H1 (cell line): ENCODE measurements around the gene GLG1. TPM values are rescaled to one million over a fixed set of nuclear protein-coding genes. Genes with fewer than 3 reads are reported as not detected.

Source experiments
- CTCF ChIA-PET: fragments of 300-600 bp; sonication (Branson Sonifier 250); formaldehyde crosslinking; loops from one replicate; lab custom pipeline; 2021; ENCODE audit not compliant: partially characterized antibody; lab: Charles Lee
- POLR2A ChIA-PET: fragments of 300-600 bp; sonication (Branson Sonifier 250); formaldehyde crosslinking; loops from one replicate; lab custom pipeline; 2021; ENCODE audit warnings: inconsistent platforms; ENCODE audit not compliant: partially characterized antibody; lab: Charles Lee
- DNase-seq, 2 experiments: peaks; one replicate each; pipeline versions ENCODE4 v3.0.0 to v3.0.0-alpha.2; 2010 to 2022; ENCODE audit warnings: low spot score in 2 of 2, low read depth in 1 of 2, mixed read lengths in 1 of 2
- FAIRE-seq: peaks from 2 replicates; lab custom pipeline; 2011; peaks lifted over from hg19 to GRCh38; lab: Jason Lieb, UNC
- H2AFZ ChIP-seq: 2 replicates; pipeline ENCODE4 v1.8.1; 2012; ENCODE audit warnings: low read length, inconsistent platforms
- H2AK5ac ChIP-seq: 2 replicates; pipeline ENCODE4 v1.6.1; 2013; ENCODE audit warnings: low read depth, low read length
- H2BK120ac ChIP-seq: replicated peaks from 2 replicates; pipeline ENCODE3; 2013; ENCODE audit warnings: low read depth, low read length, inconsistent platforms
- H2BK12ac ChIP-seq: 2 replicates; pipeline ENCODE4 v1.6.1; 2013; ENCODE audit warnings: low read depth, low read length
- H2BK15ac ChIP-seq: 2 replicates; pipeline ENCODE4 v1.6.1; 2013; ENCODE audit warnings: low read length
- H2BK20ac ChIP-seq: 2 replicates; pipeline ENCODE4 v1.6.1; 2013; ENCODE audit warnings: low read length
- H2BK5ac ChIP-seq: 2 replicates; pipeline ENCODE4 v1.6.1; 2013; ENCODE audit warnings: low read depth, low read length
- H3K14ac ChIP-seq: 2 replicates; pipeline ENCODE4 v1.6.1; 2013; ENCODE audit warnings: inconsistent platforms; ENCODE audit not compliant: insufficient read length
- H3K18ac ChIP-seq: 2 replicates; pipeline ENCODE4 v1.6.1; 2013; ENCODE audit warnings: low read length; ENCODE audit errors: extremely low read depth
- H3K23ac ChIP-seq: 2 replicates; pipeline ENCODE4 v1.6.1; 2013; ENCODE audit warnings: inconsistent platforms; ENCODE audit not compliant: insufficient read length
- H3K23me2 ChIP-seq: 2 replicates; pipeline ENCODE4 v1.6.1; 2013; ENCODE audit warnings: low read depth, low read length
- H3K27ac ChIP-seq: 2 replicates; pipeline ENCODE4 v1.6.1; 2011; ENCODE audit warnings: low read depth, low read length, inconsistent platforms
- H3K27me3 ChIP-seq, 4 experiments: replicated peaks in 1 of 4; 1 replicate in 1 of 4; 2 replicates in 3 of 4; pipeline versions ENCODE4 v1.6.1 to v1.8.1; 2011 to 2013; ENCODE audit warnings: low read length in 3 of 4, mild to moderate bottlenecking in 3 of 4, inconsistent platforms in 2 of 4, mixed read lengths in 2 of 4, moderate library complexity in 1 of 4; ENCODE audit not compliant: control insufficient read depth in 3 of 4, insufficient read depth in 3 of 4; ENCODE audit errors: extremely low read depth in 1 of 4
- H3K36me3 ChIP-seq, 4 experiments: 2 replicates each; pipeline versions ENCODE4 v1.6.1 to v1.8.1; 2011 to 2013; ENCODE audit warnings: mild to moderate bottlenecking in 4 of 4, low read length in 3 of 4, moderate library complexity in 2 of 4, control low read depth in 1 of 4, inconsistent platforms in 1 of 4; ENCODE audit not compliant: insufficient read depth in 4 of 4, control insufficient read depth in 2 of 4
- H3K4ac ChIP-seq: replicated peaks from 2 replicates; pipeline ENCODE3; 2013; ENCODE audit warnings: low read length, low read depth, mixed read lengths, inconsistent platforms; ENCODE audit not compliant: insufficient read length
- H3K4me1 ChIP-seq, 4 experiments: replicated peaks in 1 of 4; 1 replicate in 1 of 4; 2 replicates in 3 of 4; pipeline versions ENCODE4 v1.6.1 to v1.8.1; 2011 to 2013; ENCODE audit warnings: low read length in 3 of 4, inconsistent platforms in 2 of 4, mixed read lengths in 1 of 4; ENCODE audit not compliant: insufficient read depth in 4 of 4, control insufficient read depth in 3 of 4
- H3K4me2 ChIP-seq, 2 experiments: 2 replicates each; pipeline versions ENCODE4 v1.6.1 to v1.8.1; 2011 to 2013; ENCODE audit warnings: low read depth in 2 of 2, low read length in 2 of 2, control low read depth in 1 of 2, inconsistent platforms in 1 of 2, mild to moderate bottlenecking in 1 of 2; ENCODE audit not compliant: insufficient read depth in 1 of 2
- H3K4me3 ChIP-seq, 4 experiments: fragments of 200-600, 300-600 bp in 1 of 4; sonication (generic), shearing (Covaris generic), sonication (Bioruptor Twin) in 1 of 4; 2 replicates each; pipeline versions ENCODE4 v1.5.1 to v1.8.1; 2011 to 2016; ENCODE audit warnings: low read length in 4 of 4, low read depth in 3 of 4, control low read depth in 2 of 4, inconsistent platforms in 2 of 4, mild to moderate bottlenecking in 2 of 4, mixed read lengths in 1 of 4, moderate library complexity in 1 of 4; ENCODE audit not compliant: insufficient read depth in 2 of 4; ENCODE audit errors: extremely low read depth in 1 of 4
- H3K56ac ChIP-seq: replicated peaks from 2 replicates; pipeline ENCODE3; 2013; ENCODE audit warnings: low read depth, mild to moderate bottlenecking, mixed read lengths, low read length, inconsistent platforms; ENCODE audit not compliant: insufficient read length
- H3K79me1 ChIP-seq: 2 replicates; pipeline ENCODE4 v1.6.1; 2013; ENCODE audit warnings: low read depth, low read length, control low read depth
- H3K79me2 ChIP-seq, 2 experiments: 2 replicates each; pipeline versions ENCODE4 v1.6.1 to v1.8.1; 2012 to 2013; ENCODE audit warnings: low read length in 2 of 2, mild to moderate bottlenecking in 2 of 2, inconsistent platforms in 1 of 2; ENCODE audit not compliant: insufficient read depth in 2 of 2, control insufficient read depth in 1 of 2
- H3K9ac ChIP-seq, 4 experiments: replicated peaks in 1 of 4; 1 replicate in 1 of 4; 2 replicates in 3 of 4; pipeline versions ENCODE4 v1.6.1 to v1.8.1; 2011 to 2013; ENCODE audit warnings: low read depth in 3 of 4, low read length in 3 of 4, control low read depth in 2 of 4, mild to moderate bottlenecking in 2 of 4, moderate library complexity in 2 of 4, inconsistent platforms in 1 of 4; ENCODE audit errors: extremely low read depth in 1 of 4
- H3K9me3 ChIP-seq, 2 experiments: 2 replicates each; pipeline versions ENCODE4 v1.6.1 to v1.8.1; 2012 to 2013; ENCODE audit warnings: mild to moderate bottlenecking in 2 of 2, moderate library complexity in 2 of 2, control low read depth in 1 of 2, inconsistent platforms in 1 of 2, low read depth in 1 of 2, low read length in 1 of 2, mixed read lengths in 1 of 2; ENCODE audit not compliant: insufficient read depth in 2 of 2
- H4K20me1 ChIP-seq, 2 experiments: replicated peaks in 1 of 2; 2 replicates each; pipeline versions ENCODE3 to v1.8.1; 2011 to 2013; ENCODE audit warnings: inconsistent platforms in 2 of 2, low read length in 2 of 2, mild to moderate bottlenecking in 1 of 2; ENCODE audit not compliant: insufficient read depth in 2 of 2, control insufficient read depth in 1 of 2
- H4K5ac ChIP-seq: 2 replicates; pipeline ENCODE4 v1.6.1; 2013; ENCODE audit warnings: low read length, low read depth, mixed read lengths, inconsistent platforms; ENCODE audit not compliant: insufficient read length
- H4K8ac ChIP-seq: 2 replicates; pipeline ENCODE4 v1.8.0; 2013; ENCODE audit warnings: mild to moderate bottlenecking, moderate library complexity, low read length, inconsistent platforms; ENCODE audit not compliant: insufficient read depth; ENCODE audit errors: extremely low read depth
- H4K91ac ChIP-seq: replicated peaks from 2 replicates; pipeline ENCODE3; 2013; ENCODE audit warnings: low read length, mixed read lengths, inconsistent platforms; ENCODE audit not compliant: insufficient read length
- CREB1 ChIP-seq: IDR thresholded peaks from 2 replicates; pipeline ENCODE4 v1.6.1; 2012; ENCODE audit warnings: inconsistent platforms
- KDM4A ChIP-seq: IDR thresholded peaks from one replicate; pipeline ENCODE4 v1.7.1; 2012; ENCODE audit warnings: low read depth, mild to moderate bottlenecking, moderate library complexity, low read length, inconsistent platforms; ENCODE audit not compliant: severe bottlenecking
- POU5F1 ChIP-seq: IDR thresholded peaks from 2 replicates; pipeline ENCODE4 v1.6.1; 2011; ENCODE audit warnings: low read depth, mild to moderate bottlenecking, low read length, moderate library complexity
- SP2 ChIP-seq: IDR thresholded peaks from 2 replicates; pipeline ENCODE4 v1.6.1; 2012; ENCODE audit warnings: mild to moderate bottlenecking, low read length, inconsistent platforms
- WGBS, 2 experiments: shearing (Covaris generic) in 1 of 2; methylation state at CpG; one replicate each; pipeline versions ENCODE4 v1.1.6 to v1.1.7; 2013 to 2015; ENCODE audit warnings: low lambda C conversion rate in 2 of 2, mixed read lengths in 2 of 2, inconsistent platforms in 1 of 2, low coverage in 1 of 2, missing lambda C conversion rate in 1 of 2; ENCODE audit not compliant: insufficient replicate concordance in 2 of 2, insufficient coverage in 1 of 2, insufficient read length in 1 of 2; ENCODE audit errors: extremely low coverage in 1 of 2, missing lambda C conversion rate in 1 of 2; 5-methylcytosine and 5-hydroxymethylcytosine counted together
- polyA plus RNA-seq, 7 experiments: library from polyadenylated mRNA; depleted of rRNA in 3 of 7; stranded (reverse) in 5 of 7; unstranded in 2 of 7; fragments of >200 nt in 5 of 7; fragments of 200-250 nt in 2 of 7; gene quantifications; 1 replicate in 5 of 7; 2 replicates in 1 of 7; 4 replicates in 1 of 7; pipeline versions ENCODE4 v1.2.1 to v1.2.3, GENCODE V29; 2011 to 2013; ENCODE audit warnings: missing spikeins in 2 of 7, mixed read lengths in 2 of 7
- total RNA-seq: library from RNA; stranded (reverse); fragmentation: NEBNext Ultra II Directional; extraction: Animal tissue kit (Norgen Biotek cat#: 25700); gene quantifications from 2 replicates; pipeline ENCODE4 v1.2.1, GENCODE V29; 2021
- TF ChIP-seq, protein P1 (sequence below): IDR thresholded peaks from 2 replicates; pipeline ENCODE4 v1.6.1; 2011; ENCODE audit warnings: low read depth, mild to moderate bottlenecking, low read length; ENCODE audit not compliant: insufficient read depth
- TF ChIP-seq, protein P2 (sequence below): IDR thresholded peaks from 2 replicates; pipeline ENCODE4 v1.6.1; 2012; ENCODE audit warnings: inconsistent platforms

Gene GLG1
- total and polyA plus RNA-seq, 2 of the 8 experiments (the other 6 are each of a cell fraction or from before 2014, with no cell fraction given), result 53.4 to 139 TPM

DNA sequence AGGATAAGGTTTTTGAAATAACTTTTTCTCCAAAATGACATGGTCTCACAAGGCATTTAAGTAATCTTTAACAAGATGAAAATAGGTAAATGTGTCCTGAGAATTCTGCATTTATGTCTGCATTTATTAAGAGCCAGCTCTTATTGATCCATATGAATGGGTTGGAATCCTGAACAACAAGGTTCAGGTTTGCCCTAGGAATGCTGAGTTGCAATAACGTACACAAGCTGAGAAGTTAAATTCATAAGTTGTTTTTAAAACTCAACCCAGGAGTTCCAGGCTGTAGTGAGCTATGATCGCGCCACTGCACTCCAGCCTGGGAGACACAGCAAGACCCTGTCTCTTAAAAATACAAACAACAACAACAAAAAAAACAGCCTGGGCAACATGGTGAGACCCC is 28.1 kb downstream of the GLG1 start:
- DNase-seq (no peak), FAIRE-seq (no peak)
- no peaks in the 10 kb centered on the region for H3K36me3 ChIP-seq
- no peak overlapping the region for H4K5ac ChIP-seq
- H3K56ac ChIP-seq, result no peak overlapping the region
- no peak overlapping the region for H2BK12ac ChIP-seq
- H3K27ac ChIP-seq, result no peak overlapping the region
- no peak overlapping the region for H3K4me3 ChIP-seq
- no peak overlapping the region for H3K14ac ChIP-seq
- H3K4ac ChIP-seq, result no peak overlapping the region
- no peak overlapping the region for H2BK20ac ChIP-seq
- H3K23me2 ChIP-seq, result no peaks in the 10 kb centered on the region
- no peak overlapping the region for H2BK15ac ChIP-seq
- peaks cover 2% of the 10 kb centered on the region for H3K79me1 ChIP-seq
- H3K79me2 ChIP-seq, result peaks cover 7 to 93% of the 10 kb centered on the region in 2 experiments
- POLR2A ChIA-PET, result interaction anchor here (0.6 to 1.3 kb wide), 3 partner anchors 10 to 60 kb away, joined by 3 to 4 read pairs (median 3); partner anchors contain the start of gene GLG1
- no peak overlapping the region for H3K18ac ChIP-seq
- no peaks in the 10 kb centered on the region for H3K9me3 ChIP-seq
- TF ChIP-seq, protein P1, sequence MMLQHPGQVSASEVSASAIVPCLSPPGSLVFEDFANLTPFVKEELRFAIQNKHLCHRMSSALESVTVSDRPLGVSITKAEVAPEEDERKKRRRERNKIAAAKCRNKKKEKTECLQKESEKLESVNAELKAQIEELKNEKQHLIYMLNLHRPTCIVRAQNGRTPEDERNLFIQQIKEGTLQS, result no peak
- TF ChIP-seq, protein P2, sequence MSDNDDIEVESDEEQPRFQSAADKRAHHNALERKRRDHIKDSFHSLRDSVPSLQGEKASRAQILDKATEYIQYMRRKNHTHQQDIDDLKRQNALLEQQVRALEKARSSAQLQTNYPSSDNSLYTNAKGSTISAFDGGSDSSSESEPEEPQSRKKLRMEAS, result no peak
- TF ChIP-seq SP2 (no peak), KDM4A (no peak), CREB1 (no peak), POU5F1 (no peak)
- no peak overlapping the region for H2AFZ ChIP-seq
- H3K9ac ChIP-seq, result no peak overlapping the region
- H2BK5ac ChIP-seq, result no peak overlapping the region
- peaks cover 2 to 12% of the 10 kb centered on the region in 2 experiments for H4K20me1 ChIP-seq
- peaks cover 0 to 2% (median 0%) of the 10 kb centered on the region in 4 experiments; a peak in 1 of 7 replicates for H3K4me1 ChIP-seq
- CTCF ChIA-PET, result no interaction called here
- H4K91ac ChIP-seq, result no peak overlapping the region
- no peak overlapping the region for H2BK120ac ChIP-seq
- H3K27me3 ChIP-seq, result no peaks in the 10 kb centered on the region
- H3K4me2 ChIP-seq, result no peak overlapping the region
- H4K8ac ChIP-seq, result no peak overlapping the region
- no peak overlapping the region for H2AK5ac ChIP-seq
- no peak overlapping the region for H3K23ac ChIP-seq
- 88% methylated on average over 3 of the region's 3 CpGs; no CpG with 5 or more reads in 1 of the 2 experiments for WGBS, 2 experiments
